Neural cell (in vitro differentiated cells): ENCODE data around the gene LAMTOR3. TPM values are rescaled to one million over a fixed set of nuclear protein-coding genes. Genes with fewer than 3 reads are reported as not detected.

ENCODE experiments used
- H2AFZ ChIP-seq: fragments of 200-600, 300-800 bp; sonication (generic), shearing (Covaris generic); 2 replicates; pipeline ENCODE4 v1.6.0; 2014; ENCODE audit warnings: low read depth, mild to moderate bottlenecking, antibody characterized with exemption, low read length, moderate library complexity
- H3F3A ChIP-seq: fragments of 200-600 bp; shearing (Covaris generic); 2 replicates; pipeline ENCODE4 v1.6.1; 2016; ENCODE audit warnings: mild to moderate bottlenecking, moderate library complexity, mixed read lengths, antibody characterized with exemption, low read length; ENCODE audit not compliant: insufficient read depth, poor library complexity, severe bottlenecking
- H3K27ac ChIP-seq: fragments of 200-600, 300-800 bp; sonication (generic), shearing (Covaris generic); 2 replicates; pipeline ENCODE4 v1.5.1; 2014; ENCODE audit warnings: mild to moderate bottlenecking, low read length, moderate library complexity
- H3K27me3 ChIP-seq: fragments of 300-800, 200-600 bp; sonication (generic), shearing (Covaris generic); 2 replicates; pipeline ENCODE4 v1.6.0; 2014; ENCODE audit warnings: mild to moderate bottlenecking, low read depth, low read length, moderate library complexity; ENCODE audit not compliant: insufficient read depth
- H3K36me3 ChIP-seq: fragments of 300-800, 200-600 bp; sonication (generic), shearing (Covaris generic); 2 replicates; pipeline ENCODE4 v1.5.1; 2014; ENCODE audit warnings: mild to moderate bottlenecking, antibody characterized with exemption, low read length, moderate library complexity; ENCODE audit not compliant: insufficient read depth
- H3K4me2 ChIP-seq: fragments of 300-800, 200-600 bp; sonication (generic), shearing (Covaris generic); 2 replicates; pipeline ENCODE4 v1.6.0; 2014; ENCODE audit warnings: mild to moderate bottlenecking, low read length
- H3K4me3 ChIP-seq: fragments of 300-800, 200-600 bp; sonication (generic), shearing (Covaris generic); 2 replicates; pipeline ENCODE4 v1.5.1; 2014; ENCODE audit warnings: mild to moderate bottlenecking, low read length, moderate library complexity
- H3K79me2 ChIP-seq: fragments of 200-600 bp; shearing (Covaris generic); replicated peaks from 2 replicates; pipeline ENCODE4 v1.6.0; 2014; ENCODE audit warnings: mild to moderate bottlenecking, low read length, moderate library complexity; ENCODE audit not compliant: insufficient read depth
- H3K9ac ChIP-seq: fragments of 300-800, 200-600 bp; sonication (generic), shearing (Covaris generic); 2 replicates; pipeline ENCODE4 v1.6.1; 2016; ENCODE audit warnings: mild to moderate bottlenecking, low read length, mixed read lengths
- H3K9me2 ChIP-seq: fragments of 200-600 bp; shearing (Covaris generic); 2 replicates; pipeline ENCODE4 v1.6.1; 2016; ENCODE audit warnings: mild to moderate bottlenecking, low read length, mixed read lengths; ENCODE audit not compliant: insufficient read depth
- H3K9me3 ChIP-seq: fragments of 200-600, 300-800 bp; sonication (generic), shearing (Covaris generic); 2 replicates; pipeline ENCODE4 v1.6.1; 2016; ENCODE audit warnings: mild to moderate bottlenecking, mixed run types, low read length, moderate library complexity, mixed read lengths
- H4K20me1 ChIP-seq: fragments of 200-600 bp; shearing (Covaris generic); 2 replicates; pipeline ENCODE4 v1.6.1; 2016; ENCODE audit warnings: mild to moderate bottlenecking, mixed run types; ENCODE audit not compliant: insufficient read depth
- CTCF ChIP-seq: fragments of 450-650 bp; IDR thresholded peaks from 2 replicates; pipeline ENCODE4 v1.5.1; 2014; ENCODE audit warnings: antibody characterized with exemption, mild to moderate bottlenecking, moderate library complexity; ENCODE audit not compliant: poor library complexity, severe bottlenecking
- EP300 ChIP-seq: fragments of 450-650 bp; conservative IDR thresholded peaks from 2 replicates; pipeline ENCODE4 v1.6.1; 2014; ENCODE audit warnings: antibody characterized with exemption, mild to moderate bottlenecking, moderate library complexity; ENCODE audit not compliant: poor library complexity, severe bottlenecking
- EZH2 ChIP-seq: fragments of 200-600, 300-800 bp; shearing (Covaris generic), sonication (generic); IDR thresholded peaks from 2 replicates; pipeline ENCODE4 v1.6.1; 2014; ENCODE audit warnings: antibody characterized with exemption, low read length, borderline replicate concordance, mild to moderate bottlenecking; ENCODE audit not compliant: insufficient read depth, poor library complexity, severe bottlenecking
- MXI1 ChIP-seq: fragments of 450-650 bp; conservative IDR thresholded peaks from 2 replicates; pipeline ENCODE4 v1.6.1; 2014; ENCODE audit warnings: antibody characterized with exemption, mild to moderate bottlenecking; ENCODE audit not compliant: poor library complexity, severe bottlenecking
- POLR2AphosphoS5 ChIP-seq: IDR thresholded peaks from 2 replicates; pipeline ENCODE4 v1.6.1; 2012
- RAD21 ChIP-seq: fragments of 450-650 bp; conservative IDR thresholded peaks from 2 replicates; pipeline ENCODE4 v1.6.1; 2014; ENCODE audit warnings: antibody characterized with exemption, mild to moderate bottlenecking, moderate library complexity
- REST ChIP-seq: IDR thresholded peaks from 2 replicates; pipeline ENCODE4 v1.6.1; 2012; ENCODE audit warnings: borderline replicate concordance
- SMC3 ChIP-seq: fragments of 450-650 bp; conservative IDR thresholded peaks from 2 replicates; pipeline ENCODE4 v1.6.1; 2014; ENCODE audit warnings: antibody characterized with exemption, mild to moderate bottlenecking, moderate library complexity; ENCODE audit not compliant: poor library complexity
- TAF1 ChIP-seq: IDR thresholded peaks from 2 replicates; pipeline ENCODE4 v1.6.1; 2012; ENCODE audit warnings: low read depth
- polyA plus RNA-seq: library from polyadenylated mRNA; depleted of rRNA; stranded (reverse); fragments of >200 nt; gene quantifications from 2 replicates; pipeline ENCODE4 v1.2.3, GENCODE V29; 2014

LAMTOR3 gene
- polyA plus RNA-seq, 1 donor from 2014 or later, result 203 TPM

GRCh38 chr4:99847362-99847976 is 46.8 kb downstream of the LAMTOR3 start:
- Histone ChIP-seq H3K27ac (no peak overlapping the region), H3K9ac (no peak overlapping the region), H3K9me3 (no peaks in the 10 kb centered on the region), H3K36me3 (no peaks in the 10 kb centered on the region), H3K9me2 (no peaks in the 10 kb centered on the region), H3K4me3 (no peak overlapping the region), H3K27me3 (no peaks in the 10 kb centered on the region), H4K20me1 (no peaks in the 10 kb centered on the region), H3K4me2 (no peak overlapping the region), H2AFZ (no peak overlapping the region), H3K79me2 (no peaks in the 10 kb centered on the region), H3F3A (no peaks in the 10 kb centered on the region)
- no peak for TF ChIP-seq POLR2AphosphoS5

- no peak overlapping the region for H3K4me3 ChIP-seq
- no peaks in the 10 kb centered on the region for H3K9me3 ChIP-seq
- H3K27me3 ChIP-seq, result no peaks in the 10 kb centered on the region
- no peak overlapping the region for H3K4me2 ChIP-seq
- no peaks in the 10 kb centered on the region for H3K9me2 ChIP-seq
- no peaks in the 10 kb centered on the region for H4K20me1 ChIP-seq
- no peaks in the 10 kb centered on the region for H3F3A ChIP-seq
- H3K36me3 ChIP-seq, result no peaks in the 10 kb centered on the region
- no peak overlapping the region for H3K9ac ChIP-seq
- TF ChIP-seq RAD21 (no peak), CTCF (no peak), TAF1 (no peak), REST (no peak), EZH2 (no peak), MXI1 (no peak), EP300 (no peak), SMC3 (no peak), POLR2AphosphoS5 (no peak)
- H3K79me2 ChIP-seq, result no peaks in the 10 kb centered on the region
- H3K27ac ChIP-seq, result no peak overlapping the region
- no peak overlapping the region for H2AFZ ChIP-seq
Observed at GRCh38 chr4:99846891-99847290, 47.3 kb downstream of the LAMTOR3 start.
